ENCODE measurements around the gene C1QL2.

The C1QL2 gene

GRCh38 chr2:119137502-119137901 is 21.0 kb downstream of the C1QL2 start:
- ATAC-seq: peak; percentile 52
- peak; percentile 22 for DNase-seq

GRCh38 chr2:119136872-119137271 is 21.7 kb downstream of the C1QL2 start:
- DNase-seq: no peak
- no peak for ATAC-seq

- ATAC-seq (no peak), DNase-seq (no peak)
Observed at GRCh38 chr2:119136093-119136492, 22.5 kb downstream of the C1QL2 start.

GRCh38 chr2:119134775-119135174 is 23.8 kb downstream of the C1QL2 start:
- no peak for DNase-seq
- no peak for ATAC-seq

- ATAC-seq: peak; percentile 14
- peak; percentile 53 for DNase-seq
Observed at GRCh38 chr2:119126650-119127049, 31.9 kb downstream of the C1QL2 start.

- ATAC-seq: peak; percentile 19
- DNase-seq: no peak
Observed at GRCh38 chr2:119123389-119123788, 35.2 kb downstream of the C1QL2 start.

GRCh38 chr2:119122663-119123062 is 35.9 kb downstream of the C1QL2 start:
- no peak for ATAC-seq
- no peak for DNase-seq

GRCh38 chr2:119119999-119120756 is 38.4 kb downstream of the C1QL2 start:
- ATAC-seq (no peak), DNase-seq (no peak)

GRCh38 chr2:119119076-119119785 is 39.3 kb downstream of the C1QL2 start:
- DNase-seq (no peak), ATAC-seq (no peak)

GRCh38 chr2:119117891-119118882 is 40.4 kb downstream of the C1QL2 start:
- ATAC-seq (no peak), DNase-seq (no peak)

- ATAC-seq (no peak), DNase-seq (no peak)
Observed at GRCh38 chr2:119117408-119117807, 41.1 kb downstream of the C1QL2 start.

- no peak for ATAC-seq
Observed at GRCh38 chr2:119116411-119117295, 41.9 kb downstream of the C1QL2 start.

GRCh38 chr2:119114266-119114665 is 44.3 kb downstream of the C1QL2 start:
- ATAC-seq: no peak

More at GRCh38 chr2:119116411-119117295, 41.9 kb downstream of the C1QL2 start:
- no peak for DNase-seq

GRCh38 chr2:119113489-119113770 is 45.1 kb downstream of the C1QL2 start:
- no peak for DNase-seq
- no peak for ATAC-seq

More at GRCh38 chr2:119114266-119114665, 44.3 kb downstream of the C1QL2 start:
- no peak for DNase-seq

GRCh38 chr2:119112770-119113488 is 45.6 kb downstream of the C1QL2 start:
- no peak for DNase-seq

GRCh38 chr2:119112230-119112629 is 46.3 kb downstream of the C1QL2 start:
- DNase-seq (no peak), ATAC-seq (peak; percentile 40)

More at GRCh38 chr2:119112770-119113488, 45.6 kb downstream of the C1QL2 start:
- ATAC-seq: no peak

- ATAC-seq (no peak), DNase-seq (no peak)
Observed at GRCh38 chr2:119111115-119111975, 47.2 kb downstream of the C1QL2 start.

GRCh38 chr2:119109866-119110265 is 48.7 kb downstream of the C1QL2 start:
- DNase-seq: no peak
- ATAC-seq: no peak

- DNase-seq: no peak
Observed at GRCh38 chr2:119108186-119108585, 50.4 kb downstream of the C1QL2 start.

More at GRCh38 chr2:119108186-119108585, 50.4 kb downstream of the C1QL2 start:
- ATAC-seq: no peak
